Activated CD4-positive, alpha-beta T cell treated with anti-CD3 and anti-CD28 coated beads for 36 hours (primary cell): Measurements from ENCODE around the gene VWA5B2. TPM values are rescaled to one million over a fixed set of nuclear protein-coding genes. Genes with fewer than 3 reads are reported as not detected.

Source experiments
- ATAC-seq: fragments of 200-7000 bp; cut with Tn5 transposase; one replicate; pipeline ENCODE4 v1.10.0; 2021; ENCODE audit warnings: mild to moderate bottlenecking, moderate library complexity
- CTCF ChIA-PET: fragments of 350-600 bp; sonication (Branson Sonifier 250); formaldehyde crosslinking; loops from one replicate; lab custom pipeline; 2021; ENCODE audit warnings: antibody characterized with exemption; lab: Charles Lee
- POLR2A ChIA-PET: fragments of 350-600 bp; sonication (Branson Sonifier 250); formaldehyde crosslinking; loops from one replicate; lab custom pipeline; 2021; ENCODE audit warnings: antibody characterized with exemption, inconsistent platforms; lab: Charles Lee
- DNase-seq: peaks from one replicate; pipeline ENCODE4 v3.0.0-alpha.2; 2020
- H3K27ac Mint-ChIP-seq: one replicate; pipeline ENCODE4 v1.8.0; 2021; ENCODE audit warnings: mixed read lengths
- H3K27me3 Mint-ChIP-seq: one replicate; pipeline ENCODE4 v1.8.0; 2021; ENCODE audit warnings: mixed read lengths
- H3K36me3 Mint-ChIP-seq: one replicate; pipeline ENCODE4 v1.8.0; 2021; ENCODE audit warnings: low read depth, mixed read lengths
- H3K4me1 Mint-ChIP-seq: one replicate; pipeline ENCODE4 v1.8.0; 2021; ENCODE audit warnings: mixed read lengths
- H3K4me3 Mint-ChIP-seq: one replicate; pipeline ENCODE4 v1.8.0; 2021; ENCODE audit warnings: mild to moderate bottlenecking, moderate library complexity, mixed read lengths
- H3K9me3 Mint-ChIP-seq: one replicate; pipeline ENCODE4 v1.8.0; 2021; ENCODE audit warnings: low read depth, mixed read lengths
- intact Hi-C, 2 experiments: fragments of 100-400 bp; cut with DNase I in 1 of 2; cut with micrococcal nuclease in 1 of 2; formaldehyde crosslinking; loops; one replicate each; pipeline versions ENCODE4 v1.14.2 to v1.15.1; 2022 to 2024; cut with DNase I, micrococcal nuclease
- total RNA-seq, 2 experiments: library from RNA; stranded (reverse); gene quantifications; one replicate each; pipeline ENCODE4 v1.2.3, GENCODE V29; 2021

Gene VWA5B2
- not detected for total RNA-seq

DNA sequence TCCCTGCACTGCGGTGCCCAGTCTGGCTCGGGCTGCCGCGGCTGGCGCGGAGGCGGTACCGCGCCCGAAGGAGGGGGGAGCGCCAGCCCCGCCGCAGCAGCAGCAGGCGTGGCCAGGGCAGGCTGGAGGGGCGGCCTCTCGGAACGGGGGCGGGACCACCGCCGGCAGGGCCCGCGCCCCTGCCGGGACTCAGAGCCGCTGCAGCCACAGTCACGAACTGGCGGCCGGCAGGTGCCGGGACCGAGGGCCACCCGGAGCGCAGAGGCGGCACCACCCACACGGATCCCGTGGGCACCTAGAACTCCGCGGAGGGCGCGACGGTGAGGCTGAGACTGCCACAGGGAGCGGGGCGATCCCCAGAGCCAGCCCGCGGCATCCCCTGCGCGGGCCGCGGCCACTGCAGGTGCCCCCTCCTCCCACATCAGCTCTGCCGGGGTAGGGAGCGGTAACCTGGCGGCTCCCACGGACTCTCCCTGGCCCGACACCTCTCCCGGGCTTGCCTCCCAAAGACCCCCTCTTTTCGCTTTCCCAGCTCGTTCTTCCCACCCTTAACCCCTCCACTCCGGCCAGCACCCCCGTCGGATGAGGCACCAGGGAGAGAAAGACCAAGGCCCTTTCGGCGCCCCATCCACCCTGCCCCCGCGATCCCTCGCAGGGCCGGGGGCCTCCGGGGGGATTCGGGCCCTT lies at the start of gene VWA5B2:
Gene VWA5B2, plus strand, starts transcription at position 192 of the 687 bp plus-strand sequence. CDS start 944 bp downstream, outside the sequence.
- intact Hi-C loops: loop anchor here in 1 of 2 experiments (1.0 kb wide), 3 partner anchors 20 to 43 kb away; partner anchors contain the start of genes ABCF3 and EEF1AKMT4
- DNase-seq: peak; percentile 78
- ChIA-PET POLR2A (no interaction called here), CTCF (interaction anchor here (0.5 to 2.1 kb wide), 11 partner anchors 8 to 334 kb away, joined by 3 to 6 read pairs (median 3); partner anchors contain the start of gene EEF1AKMT4)
- H3K9me3 Mint-ChIP-seq: no peaks in the 10 kb centered on the region
- peak; percentile 93 for ATAC-seq
- peaks cover 50% of the 10 kb centered on the region for H3K27me3 Mint-ChIP-seq
- H3K4me1 Mint-ChIP-seq: peaks cover 6% of the 10 kb centered on the region
- H3K4me3 Mint-ChIP-seq: peak within 1 kb of the TSS; percentile 56
- H3K27ac Mint-ChIP-seq: no peak within 1 kb of the TSS
- H3K36me3 Mint-ChIP-seq: no peaks in the 10 kb centered on the region

DNA sequence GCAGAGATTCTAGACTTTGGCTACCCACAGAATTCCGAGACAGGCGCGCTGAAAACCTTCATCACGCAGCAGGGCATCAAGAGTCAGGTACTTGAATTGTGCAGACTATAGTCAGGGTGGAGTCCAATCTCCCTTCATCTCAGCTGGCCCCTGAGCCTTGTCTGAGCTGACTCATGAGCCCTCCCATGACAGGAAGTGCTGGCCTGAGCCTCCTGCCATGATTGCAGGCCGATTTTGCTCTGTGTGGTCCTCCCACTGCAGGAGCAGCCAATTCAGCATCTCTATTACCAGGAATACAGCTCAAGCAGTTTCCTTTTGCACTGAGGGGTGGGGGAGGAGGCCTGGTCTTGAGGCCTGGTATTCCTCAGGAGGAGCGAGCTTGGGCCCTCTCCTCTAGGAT lies 49.2 kb upstream of the VWA5B2 start:
- no peak for DNase-seq
- CTCF ChIA-PET: no interaction called here

DNA sequence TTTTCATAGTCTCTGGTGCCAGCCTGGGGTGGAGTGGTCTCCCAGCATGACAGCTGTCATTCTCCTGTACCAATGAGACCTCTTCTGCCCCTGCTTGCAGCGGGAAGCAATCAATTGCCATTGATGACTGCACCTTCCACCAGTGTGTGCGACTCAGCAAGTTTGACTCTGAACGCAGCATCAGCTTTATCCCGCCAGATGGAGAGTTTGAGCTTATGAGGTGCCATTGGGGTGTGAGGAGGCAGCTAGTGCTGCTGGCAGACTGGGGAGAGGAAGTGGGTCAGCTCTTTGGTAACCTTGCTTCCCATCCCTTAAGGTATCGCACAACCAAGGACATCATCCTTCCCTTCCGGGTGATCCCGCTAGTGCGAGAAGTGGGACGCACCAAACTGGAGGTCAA lies 47.8 kb upstream of the VWA5B2 start:
- Mint-ChIP-seq H3K4me3 (no peak overlapping the region), H3K27ac (no peak overlapping the region), H3K36me3 (peaks cover 50% of the 10 kb centered on the region), H3K4me1 (peaks cover 15% of the 10 kb centered on the region), H3K9me3 (no peaks in the 10 kb centered on the region), H3K27me3 (no peaks in the 10 kb centered on the region)
- ATAC-seq (no peak), DNase-seq (no peak)
- ChIA-PET POLR2A (no interaction called here), CTCF (interaction anchor here (0.6 to 1.1 kb wide), 3 partner anchors 46 to 145 kb away, joined by 3 read pairs; no protein-coding TSS in a partner anchor)
- intact Hi-C loops: loop anchor here in 1 of 2 experiments (10.0 kb wide), 1 partner anchor 487 kb away; the partner anchor contains the start of gene YEATS2

More for the DNA sequence above, 49.2 kb upstream of the VWA5B2 start:
- Mint-ChIP-seq H3K27ac (no peak overlapping the region), H3K9me3 (no peaks in the 10 kb centered on the region), H3K4me1 (peaks cover 23% of the 10 kb centered on the region), H3K27me3 (no peaks in the 10 kb centered on the region), H3K4me3 (no peak overlapping the region), H3K36me3 (peaks cover 53% of the 10 kb centered on the region)
- POLR2A ChIA-PET: no interaction called here
- intact Hi-C loops: loop anchor here in 1 of 2 experiments (10.0 kb wide), 1 partner anchor 485 kb away; the partner anchor contains the start of gene YEATS2
- no peak for ATAC-seq

GRCh38 chr3:184183679-184184078 lies 45.7 kb upstream of the VWA5B2 start:
- Mint-ChIP-seq H3K27me3 (no peaks in the 10 kb centered on the region), H3K27ac (no peak overlapping the region), H3K4me1 (peaks cover 25% of the 10 kb centered on the region), H3K36me3 (peaks cover 56% of the 10 kb centered on the region), H3K4me3 (no peak overlapping the region), H3K9me3 (no peaks in the 10 kb centered on the region)
- ChIA-PET POLR2A (no interaction called here), CTCF (interaction anchor here (0.5 to 2.0 kb wide), 5 partner anchors 44 to 133 kb away, joined by 3 to 4 read pairs (median 3); partner anchors contain the start of gene EEF1AKMT4)
- DNase-seq (no peak), ATAC-seq (no peak)
- intact Hi-C loops: loop anchor here in 1 of 2 experiments (10.0 kb wide), 1 partner anchor 489 kb away; the partner anchor contains the start of gene YEATS2

GRCh38 chr3:184184546-184185230 lies 44.7 kb upstream of the VWA5B2 start:
- Mint-ChIP-seq H3K27me3 (no peaks in the 10 kb centered on the region), H3K27ac (peak overlapping the region; percentile 91), H3K36me3 (peaks cover 58% of the 10 kb centered on the region), H3K9me3 (no peaks in the 10 kb centered on the region), H3K4me3 (peak overlapping the region; percentile 99), H3K4me1 (peaks cover 29% of the 10 kb centered on the region)
- ATAC-seq: no peak
- intact Hi-C loops: loop anchor here in 1 of 2 experiments (1.0 to 10.0 kb wide), 5 partner anchors 10 to 1403 kb away; partner anchors contain the start of genes AP2M1, DVL3, PSMD2 and SENP2
- CTCF ChIA-PET: interaction anchor here (0.7 to 2.0 kb wide), 6 partner anchors 43 to 70 kb away, joined by 3 to 7 read pairs (median 3); partner anchors contain the start of gene EEF1AKMT4
- POLR2A ChIA-PET: no interaction called here
- no peak for DNase-seq

DNA sequence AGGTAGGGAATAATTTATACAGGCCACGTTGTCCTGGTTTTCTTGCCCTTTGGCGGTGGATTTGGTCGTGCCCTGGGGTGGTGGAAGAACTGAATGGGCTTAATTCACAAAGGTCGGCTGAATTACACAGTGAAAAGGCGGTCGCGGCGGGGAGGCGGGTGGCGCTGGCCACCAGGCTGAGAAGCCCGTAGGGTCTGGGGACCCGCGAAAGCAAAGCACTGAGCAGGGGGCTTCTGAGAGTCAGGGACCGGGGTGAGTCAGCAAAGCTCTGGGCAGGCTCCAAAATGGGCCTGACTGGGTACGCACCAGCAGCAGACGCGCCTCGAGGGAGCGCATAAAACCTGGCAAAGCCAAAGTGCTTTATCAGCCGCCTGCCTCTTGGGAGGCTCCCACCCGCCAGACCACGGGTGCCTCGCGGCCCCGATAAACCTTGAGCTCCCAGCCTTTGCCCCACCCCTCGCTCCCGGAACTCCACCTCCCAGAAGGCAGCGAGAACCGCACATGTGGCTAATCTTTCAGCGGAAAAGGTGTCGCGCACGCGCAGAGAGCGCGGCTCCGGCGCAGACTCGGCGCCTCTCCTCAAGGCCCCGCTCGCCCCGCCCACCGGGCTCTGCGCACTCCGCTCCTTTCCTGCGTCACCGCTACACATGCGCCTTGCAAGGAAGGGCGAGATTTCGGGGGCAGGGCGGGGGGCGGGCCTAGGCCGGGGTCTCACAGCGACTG lies 43.8 kb upstream of the VWA5B2 start:
- intact Hi-C loops: loop anchor here (1.0 to 10.0 kb wide), 13 partner anchors 11 to 1402 kb away; partner anchors contain the start of genes AP2M1 (in 2 of the 2), DVL3 (in 2 of the 2), EEF1AKMT4 (in 2 of the 2) and EIF2B5 (in 2 of the 2)
- Mint-ChIP-seq H3K4me3 (peak overlapping the region; percentile 99), H3K36me3 (peaks cover 56% of the 10 kb centered on the region), H3K27me3 (no peaks in the 10 kb centered on the region), H3K27ac (peak overlapping the region; percentile 93), H3K4me1 (peaks cover 32% of the 10 kb centered on the region), H3K9me3 (no peaks in the 10 kb centered on the region)
- ChIA-PET POLR2A (interaction anchor here (0.6 kb wide), 3 partner anchors 11 to 39 kb away, joined by 3 to 5 read pairs (median 3); no protein-coding TSS in a partner anchor), CTCF (interaction anchor here (0.7 to 1.6 kb wide), 3 partner anchors 40 to 76 kb away, joined by 3 to 7 read pairs (median 4); partner anchors contain the start of gene EEF1AKMT4)
- DNase-seq: peak; percentile 100
- ATAC-seq: peak; percentile 95

- Mint-ChIP-seq H3K27me3 (no peaks in the 10 kb centered on the region), H3K4me1 (peaks cover 32% of the 10 kb centered on the region), H3K27ac (peak within 1 kb of the TSS; percentile 93), H3K9me3 (no peaks in the 10 kb centered on the region), H3K4me3 (peak within 1 kb of the TSS; percentile 99), H3K36me3 (peaks cover 55% of the 10 kb centered on the region)
- intact Hi-C loops: loop anchor here (1.0 to 10.0 kb wide), 13 partner anchors 12 to 1401 kb away; partner anchors contain the start of genes EEF1AKMT4 (in 2 of the 2), EIF2B5 (in 2 of the 2), AP2M1 (in 1 of the 2) and DVL3 (in 1 of the 2)
- ChIA-PET POLR2A (interaction anchor here (0.5 to 0.7 kb wide), 4 partner anchors 9 to 112 kb away, joined by 3 to 5 read pairs (median 4); no protein-coding TSS in a partner anchor), CTCF (interaction anchor here (0.6 to 1.6 kb wide), 6 partner anchors 40 to 717 kb away, joined by 3 to 7 read pairs (median 4); partner anchors contain the start of gene EEF1AKMT4)
- ATAC-seq (peak; percentile 25), DNase-seq (peak; percentile 47)
Observed at GRCh38 chr3:184186184-184186901, 43.0 kb upstream of the VWA5B2 start, which contains the start of gene ABCF3. ABCF3 (plus strand) TSS chr3:184186199; CDS start chr3:184186208, 9 bp downstream.

GRCh38 chr3:184186902-184187207 lies 42.5 kb upstream of the VWA5B2 start:
- no peaks in the 10 kb centered on the region for H3K9me3 Mint-ChIP-seq
- peaks cover 54% of the 10 kb centered on the region for H3K36me3 Mint-ChIP-seq
- CTCF ChIA-PET: interaction anchor here (0.7 to 1.4 kb wide), 3 partner anchors 40 to 114 kb away, joined by 3 to 6 read pairs (median 4); no protein-coding TSS in a partner anchor
- ATAC-seq (no peak), DNase-seq (no peak)
- POLR2A ChIA-PET: interaction anchor here (0.7 kb wide), 1 partner anchor 9 kb away, joined by 4 read pairs; no protein-coding TSS in a partner anchor
- peaks cover 32% of the 10 kb centered on the region for H3K4me1 Mint-ChIP-seq
- intact Hi-C loops: loop anchor here (1.0 to 10.0 kb wide), 14 partner anchors 13 to 1400 kb away; partner anchors contain the start of genes EEF1AKMT4 (in 2 of the 2), EIF2B5 (in 2 of the 2), AP2M1 (in 1 of the 2) and DVL3 (in 1 of the 2)
- H3K27me3 Mint-ChIP-seq: no peaks in the 10 kb centered on the region
- H3K4me3 Mint-ChIP-seq: peak overlapping the region; percentile 99
- peak overlapping the region; percentile 93 for H3K27ac Mint-ChIP-seq

- POLR2A ChIA-PET: interaction anchor here (0.6 kb wide), 1 partner anchor 49 kb away, joined by 3 read pairs; no protein-coding TSS in a partner anchor
- no peaks in the 10 kb centered on the region for H3K9me3 Mint-ChIP-seq
Observed at GRCh38 chr3:184188080-184188479, 41.3 kb upstream of the VWA5B2 start.

More at GRCh38 chr3:184188080-184188479, 41.3 kb upstream of the VWA5B2 start:
- CTCF ChIA-PET: no interaction called here
- Mint-ChIP-seq H3K27me3 (no peaks in the 10 kb centered on the region), H3K36me3 (peaks cover 54% of the 10 kb centered on the region), H3K4me3 (no peak overlapping the region), H3K27ac (peak overlapping the region; percentile 11), H3K4me1 (peaks cover 32% of the 10 kb centered on the region)
- intact Hi-C loops: loop anchor here in 1 of 2 experiments (5.0 to 10.0 kb wide), 2 partner anchors 493 to 1399 kb away; partner anchors contain the start of genes SENP2 and YEATS2
- DNase-seq: no peak
- ATAC-seq: no peak
